Measurements from ENCODE around the gene SLC43A2. TPM values are rescaled to one million over a fixed set of nuclear protein-coding genes. Genes with fewer than 3 reads are reported as not detected.

The SLC43A2 gene
- total and polyA plus RNA-seq, 10 of the 15 experiments (the other 5 are each of a cell fraction or from before 2014, with no cell fraction given): 0.03 to 14.0 (median 5.3) TPM

DNA sequence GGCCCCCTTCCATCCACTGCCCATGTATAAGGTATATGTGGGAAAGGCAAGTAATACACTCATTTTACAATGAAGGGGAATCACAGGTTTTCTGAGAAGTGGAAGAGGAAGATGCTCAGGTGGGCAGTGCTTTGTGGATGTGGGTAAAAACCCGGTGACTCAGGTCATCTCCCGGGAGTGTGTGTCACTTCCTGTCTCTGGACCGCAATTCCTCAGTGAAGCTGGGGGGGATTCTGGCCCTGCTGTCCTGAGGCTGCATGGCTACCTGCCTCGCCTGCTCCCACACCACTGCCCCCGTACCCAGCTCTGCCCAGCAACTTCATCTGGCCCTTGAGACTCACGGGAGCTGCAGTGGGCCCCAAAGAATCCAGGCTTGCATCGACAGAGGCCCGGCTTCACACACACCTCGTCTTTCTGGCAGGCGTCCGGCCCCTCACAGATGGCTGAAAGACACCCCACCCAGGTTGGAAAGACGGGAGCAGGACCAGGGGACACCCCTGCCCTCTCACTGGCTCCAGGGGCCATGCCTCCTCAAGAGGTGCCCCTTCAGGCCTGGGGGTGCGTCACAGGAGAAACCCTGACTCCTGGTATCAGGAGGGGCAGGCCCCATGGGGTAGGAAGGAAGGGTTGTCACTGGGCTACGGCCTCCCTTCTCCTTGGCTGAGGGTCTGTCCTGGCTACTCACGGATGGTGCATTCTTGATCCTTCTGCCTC, 16.0 kb upstream of the SLC43A2 start (continued):
- TF ChIP-seq, protein P1, sequence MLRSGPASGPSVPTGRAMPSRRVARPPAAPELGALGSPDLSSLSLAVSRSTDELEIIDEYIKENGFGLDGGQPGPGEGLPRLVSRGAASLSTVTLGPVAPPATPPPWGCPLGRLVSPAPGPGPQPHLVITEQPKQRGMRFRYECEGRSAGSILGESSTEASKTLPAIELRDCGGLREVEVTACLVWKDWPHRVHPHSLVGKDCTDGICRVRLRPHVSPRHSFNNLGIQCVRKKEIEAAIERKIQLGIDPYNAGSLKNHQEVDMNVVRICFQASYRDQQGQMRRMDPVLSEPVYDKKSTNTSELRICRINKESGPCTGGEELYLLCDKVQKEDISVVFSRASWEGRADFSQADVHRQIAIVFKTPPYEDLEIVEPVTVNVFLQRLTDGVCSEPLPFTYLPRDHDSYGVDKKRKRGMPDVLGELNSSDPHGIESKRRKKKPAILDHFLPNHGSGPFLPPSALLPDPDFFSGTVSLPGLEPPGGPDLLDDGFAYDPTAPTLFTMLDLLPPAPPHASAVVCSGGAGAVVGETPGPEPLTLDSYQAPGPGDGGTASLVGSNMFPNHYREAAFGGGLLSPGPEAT (IDR thresholded peaks at IDR 0.05; ENCODE audit: low read depth): peak; percentile 81
- no peak for TF ChIP-seq ASH2L (IDR thresholded peaks at IDR 0.05; ENCODE audit: borderline replicate concordance, low read depth)
- peak in 1 of 2 experiments; percentile 80; a peak in 2 of 4 replicates for TF ChIP-seq ETV6 (conservative IDR thresholded peaks at IDR 0.05 in 1 of 2, IDR thresholded peaks at IDR 0.05 in 1 of 2; ENCODE audit: borderline replicate concordance in 1 of 2, low read depth in 1 of 2)
- TF ChIP-seq ZSCAN29 (IDR thresholded peaks at IDR 0.05): no peak
- TF ChIP-seq SMAD5 (IDR thresholded peaks at IDR 0.05; ENCODE audit: low read depth): no peak; the same call in 1 of the 2 replicates
- no peak for TF ChIP-seq PAX8 (IDR thresholded peaks at IDR 0.05)
- no peak for TF ChIP-seq BACH1 (IDR thresholded peaks at IDR 0.05; ENCODE audit: borderline replicate concordance)
- TF ChIP-seq, protein P2, sequence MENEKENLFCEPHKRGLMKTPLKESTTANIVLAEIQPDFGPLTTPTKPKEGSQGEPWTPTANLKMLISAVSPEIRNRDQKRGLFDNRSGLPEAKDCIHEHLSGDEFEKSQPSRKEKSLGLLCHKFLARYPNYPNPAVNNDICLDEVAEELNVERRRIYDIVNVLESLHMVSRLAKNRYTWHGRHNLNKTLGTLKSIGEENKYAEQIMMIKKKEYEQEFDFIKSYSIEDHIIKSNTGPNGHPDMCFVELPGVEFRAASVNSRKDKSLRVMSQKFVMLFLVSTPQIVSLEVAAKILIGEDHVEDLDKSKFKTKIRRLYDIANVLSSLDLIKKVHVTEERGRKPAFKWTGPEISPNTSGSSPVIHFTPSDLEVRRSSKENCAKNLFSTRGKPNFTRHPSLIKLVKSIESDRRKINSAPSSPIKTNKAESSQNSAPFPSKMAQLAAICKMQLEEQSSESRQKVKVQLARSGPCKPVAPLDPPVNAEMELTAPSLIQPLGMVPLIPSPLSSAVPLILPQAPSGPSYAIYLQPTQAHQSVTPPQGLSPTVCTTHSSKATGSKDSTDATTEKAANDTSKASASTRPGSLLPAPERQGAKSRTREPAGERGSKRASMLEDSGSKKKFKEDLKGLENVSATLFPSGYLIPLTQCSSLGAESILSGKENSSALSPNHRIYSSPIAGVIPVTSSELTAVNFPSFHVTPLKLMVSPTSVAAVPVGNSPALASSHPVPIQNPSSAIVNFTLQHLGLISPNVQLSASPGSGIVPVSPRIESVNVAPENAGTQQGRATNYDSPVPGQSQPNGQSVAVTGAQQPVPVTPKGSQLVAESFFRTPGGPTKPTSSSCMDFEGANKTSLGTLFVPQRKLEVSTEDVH (IDR thresholded peaks at IDR 0.05; ENCODE audit: low read depth, partially characterized antibody): no peak
- TF ChIP-seq CREB1 (IDR thresholded peaks at IDR 0.05; ENCODE audit: low read depth): peak; percentile 67; the same call in 1 of the 2 replicates
- TF ChIP-seq EGR1 (IDR thresholded peaks at IDR 0.05; ENCODE audit: borderline replicate concordance in 1 of 2, low read depth in 2 of 2, low read length in 2 of 2): no peak
- TF ChIP-seq, protein P3, sequence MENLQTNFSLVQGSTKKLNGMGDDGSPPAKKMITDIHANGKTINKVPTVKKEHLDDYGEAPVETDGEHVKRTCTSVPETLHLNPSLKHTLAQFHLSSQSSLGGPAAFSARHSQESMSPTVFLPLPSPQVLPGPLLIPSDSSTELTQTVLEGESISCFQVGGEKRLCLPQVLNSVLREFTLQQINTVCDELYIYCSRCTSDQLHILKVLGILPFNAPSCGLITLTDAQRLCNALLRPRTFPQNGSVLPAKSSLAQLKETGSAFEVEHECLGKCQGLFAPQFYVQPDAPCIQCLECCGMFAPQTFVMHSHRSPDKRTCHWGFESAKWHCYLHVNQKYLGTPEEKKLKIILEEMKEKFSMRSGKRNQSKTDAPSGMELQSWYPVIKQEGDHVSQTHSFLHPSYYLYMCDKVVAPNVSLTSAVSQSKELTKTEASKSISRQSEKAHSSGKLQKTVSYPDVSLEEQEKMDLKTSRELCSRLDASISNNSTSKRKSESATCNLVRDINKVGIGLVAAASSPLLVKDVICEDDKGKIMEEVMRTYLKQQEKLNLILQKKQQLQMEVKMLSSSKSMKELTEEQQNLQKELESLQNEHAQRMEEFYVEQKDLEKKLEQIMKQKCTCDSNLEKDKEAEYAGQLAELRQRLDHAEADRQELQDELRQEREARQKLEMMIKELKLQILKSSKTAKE (IDR thresholded peaks at IDR 0.05; ENCODE audit: low read depth, poor library complexity, severe bottlenecking): no peak
- TF ChIP-seq IRF4 (IDR thresholded peaks at IDR 0.05; ENCODE audit: low read depth, low read length): peak; percentile 64; the same call in 1 of the 2 replicates
- no peak for TF ChIP-seq PML (IDR thresholded peaks at IDR 0.05; ENCODE audit: low read length)
- no peak for TF ChIP-seq CHD1 (IDR thresholded peaks at IDR 0.05; ENCODE audit: low read depth, low read length)
- no peak for TF ChIP-seq RBBP5 (conservative IDR thresholded peaks at IDR 0.05)
- TF ChIP-seq RB1 (IDR thresholded peaks at IDR 0.05; ENCODE audit: borderline replicate concordance): no peak
- TF ChIP-seq, protein P4, sequence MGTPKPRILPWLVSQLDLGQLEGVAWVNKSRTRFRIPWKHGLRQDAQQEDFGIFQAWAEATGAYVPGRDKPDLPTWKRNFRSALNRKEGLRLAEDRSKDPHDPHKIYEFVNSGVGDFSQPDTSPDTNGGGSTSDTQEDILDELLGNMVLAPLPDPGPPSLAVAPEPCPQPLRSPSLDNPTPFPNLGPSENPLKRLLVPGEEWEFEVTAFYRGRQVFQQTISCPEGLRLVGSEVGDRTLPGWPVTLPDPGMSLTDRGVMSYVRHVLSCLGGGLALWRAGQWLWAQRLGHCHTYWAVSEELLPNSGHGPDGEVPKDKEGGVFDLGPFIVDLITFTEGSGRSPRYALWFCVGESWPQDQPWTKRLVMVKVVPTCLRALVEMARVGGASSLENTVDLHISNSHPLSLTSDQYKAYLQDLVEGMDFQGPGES (IDR thresholded peaks at IDR 0.05): no peak
- no peak for TF ChIP-seq SREBF2 (IDR thresholded peaks at IDR 0.05; ENCODE audit: low read length)
- TF ChIP-seq KLF5 (IDR thresholded peaks at IDR 0.05; ENCODE audit: partially characterized antibody): no peak
- peak; percentile 53 for TF ChIP-seq RELA (IDR thresholded peaks at IDR 0.05; ENCODE audit: borderline replicate concordance, partially characterized antibody)
- TF ChIP-seq SREBF1 (IDR thresholded peaks at IDR 0.05; ENCODE audit: low read length): no peak

Data from GM12878 (cell line).